NB4 (cell line): ENCODE data around the gene SNX19.
"Not testable (repeated sequence)": the region's sequence is repeated elsewhere in the genome, so short reads cannot be mapped to it uniquely, and the experiment has no call there.

Source experiments
- DNase-seq: peaks from one replicate; pipeline ENCODE4 v3.0.0; 2010; ENCODE audit warnings: low read depth
- H3K4me3 ChIP-seq: one replicate; pipeline ENCODE4 v1.5.1; 2011; ENCODE audit warnings: mild to moderate bottlenecking, low read depth, low read length, moderate library complexity
- CTCF ChIP-seq: IDR thresholded peaks from one replicate; pipeline ENCODE4 v1.5.1; 2012; ENCODE audit warnings: low read depth, low read length
- MAX ChIP-seq: IDR thresholded peaks from 2 replicates; pipeline ENCODE4 v1.6.1; 2011; ENCODE audit warnings: low read depth, low read length
- MYC ChIP-seq: IDR thresholded peaks from 2 replicates; pipeline ENCODE4 v1.6.1; 2011; ENCODE audit warnings: low read depth, low read length
- POLR2A ChIP-seq: IDR thresholded peaks from 2 replicates; pipeline ENCODE4 v1.6.1; 2011; ENCODE audit warnings: mild to moderate bottlenecking; ENCODE audit not compliant: insufficient read length; ENCODE audit errors: extremely low read depth

The SNX19 gene

GRCh38 chr11:130861902-130862860 lies 54.1 kb downstream of the SNX19 start:
- peak; percentile 95 for DNase-seq
- peak; percentile 99 for TF ChIP-seq CTCF
- TF ChIP-seq POLR2A: no peak
- TF ChIP-seq MAX: peak; percentile 54; the same call in 1 of the 2 replicates
- peak; percentile 78 for TF ChIP-seq MYC
- H3K4me3 ChIP-seq: no peak overlapping the region

- H3K4me3 ChIP-seq: no peak overlapping the region
- DNase-seq: no peak
- TF ChIP-seq MAX (no peak), POLR2A (no peak), MYC (no peak), CTCF (no peak)
Observed at GRCh38 chr11:130861283-130861682, 55.0 kb downstream of the SNX19 start.

- no peak for DNase-seq
- TF ChIP-seq POLR2A (no peak), MYC (no peak), CTCF (no peak), MAX (no peak)
- H3K4me3 ChIP-seq: no peak overlapping the region
Observed at GRCh38 chr11:130859886-130860285, 56.4 kb downstream of the SNX19 start.

GRCh38 chr11:130858215-130858614 lies 58.1 kb downstream of the SNX19 start:
- DNase-seq: peak; percentile 27
- TF ChIP-seq POLR2A (no peak), CTCF (no peak), MAX (no peak), MYC (no peak)
- H3K4me3 ChIP-seq: no peak overlapping the region

- H3K4me3 ChIP-seq, DNase-seq: not testable (repeated sequence)
Observed at GRCh38 chr11:130855707-130856106, 60.6 kb downstream of the SNX19 start.

- TF ChIP-seq MAX: no peak
- TF ChIP-seq CTCF: no peak
- no peak for TF ChIP-seq MYC
- no peak for TF ChIP-seq POLR2A
- H3K4me3 ChIP-seq: no peak overlapping the region
- DNase-seq: no peak
Observed at GRCh38 chr11:130854483-130854882, 61.8 kb downstream of the SNX19 start.
